ENCODE data around the gene ZNF789. TPM values are rescaled to one million over a fixed set of nuclear protein-coding genes. Genes with fewer than 3 reads are reported as not detected.
A peak's percentile ranks its signal among the peaks of the same experiment; 100 is the strongest.
"Not testable (repeated sequence)": the region's sequence is repeated elsewhere in the genome, so short reads cannot be mapped to it uniquely, and the experiment has no call there.

ZNF789 gene
- total RNA-seq, 1 donor from 2014 or later, result 8.8 TPM

GRCh38 chr7:99457650-99458493 is 14.8 kb upstream of the ZNF789 start:
- DNase-seq (ENCODE audit: low read depth), result no peak

GRCh38 chr7:99459087-99459486 is 13.6 kb upstream of the ZNF789 start:
- no peak for DNase-seq (ENCODE audit: low read depth)

- DNase-seq (ENCODE audit: low read depth), result no peak
Observed at GRCh38 chr7:99460651-99461050, 12.0 kb upstream of the ZNF789 start.

GRCh38 chr7:99461221-99461620 is 11.5 kb upstream of the ZNF789 start:
- DNase-seq (ENCODE audit: low read depth), result no peak

- DNase-seq (ENCODE audit: low read depth), result peak; percentile 5
Observed at GRCh38 chr7:99465421-99465768, 7.3 kb upstream of the ZNF789 start.

GRCh38 chr7:99468336-99468918 is 4.3 kb upstream of the ZNF789 start:
- no peak for DNase-seq (ENCODE audit: low read depth)

- peak; percentile 4 for DNase-seq (ENCODE audit: low read depth)
Observed at GRCh38 chr7:99469381-99470065, 3.2 kb upstream of the ZNF789 start.

GRCh38 chr7:99473315-99473596 is 566 bp downstream of the ZNF789 start:
- DNase-seq (ENCODE audit: low read depth), result peak; percentile 91

- DNase-seq (ENCODE audit: low read depth), result no peak
Observed at GRCh38 chr7:99476107-99476506, 3.4 kb downstream of the ZNF789 start.

- DNase-seq (ENCODE audit: low read depth), result no peak
Observed at GRCh38 chr7:99478464-99479440, 6.1 kb downstream of the ZNF789 start.

- DNase-seq (ENCODE audit: low read depth), result no peak
Observed at GRCh38 chr7:99485094-99485493, 12.4 kb downstream of the ZNF789 start.

- no peak for DNase-seq (ENCODE audit: low read depth)
Observed at GRCh38 chr7:99489235-99489634, 16.5 kb downstream of the ZNF789 start.

GRCh38 chr7:99490878-99491277 is 18.2 kb downstream of the ZNF789 start:
- no peak for DNase-seq (ENCODE audit: low read depth)

- DNase-seq (ENCODE audit: low read depth), result no peak
Observed at GRCh38 chr7:99493823-99494222, 21.1 kb downstream of the ZNF789 start.

GRCh38 chr7:99497766-99498545 is 25.3 kb downstream of the ZNF789 start:
- DNase-seq (ENCODE audit: low read depth), result no peak

- no peak for DNase-seq (ENCODE audit: low read depth)
Observed at GRCh38 chr7:99498546-99498944, 25.9 kb downstream of the ZNF789 start.

GRCh38 chr7:99499371-99499720 is 26.7 kb downstream of the ZNF789 start:
- peak; percentile 10 for DNase-seq (ENCODE audit: low read depth)

GRCh38 chr7:99499721-99500636 is 27.3 kb downstream of the ZNF789 start, which contains the start of gene ZNF394:
ZNF394 (minus strand) TSS chr7:99500281; CDS start chr7:99500093, 188 bp downstream.
- DNase-seq (ENCODE audit: low read depth), result peak; percentile 81

- no peak for DNase-seq (ENCODE audit: low read depth)
Observed at GRCh38 chr7:99500637-99501009, 27.9 kb downstream of the ZNF789 start.

GRCh38 chr7:99501236-99501635 is 28.5 kb downstream of the ZNF789 start:
- not testable (repeated sequence) for DNase-seq (ENCODE audit: low read depth)
